ENCODE measurements around the gene ACSL1. TPM values are rescaled to one million over a fixed set of nuclear protein-coding genes. Genes with fewer than 3 reads are reported as not detected.

Gene ACSL1
- total and polyA plus RNA-seq, 9 of the 15 experiments (the other 6 are each of a cell fraction or from before 2014, with no cell fraction given), result 6.7 to 24.1 (median 15.0) TPM

- TF ChIP-seq, protein P1, sequence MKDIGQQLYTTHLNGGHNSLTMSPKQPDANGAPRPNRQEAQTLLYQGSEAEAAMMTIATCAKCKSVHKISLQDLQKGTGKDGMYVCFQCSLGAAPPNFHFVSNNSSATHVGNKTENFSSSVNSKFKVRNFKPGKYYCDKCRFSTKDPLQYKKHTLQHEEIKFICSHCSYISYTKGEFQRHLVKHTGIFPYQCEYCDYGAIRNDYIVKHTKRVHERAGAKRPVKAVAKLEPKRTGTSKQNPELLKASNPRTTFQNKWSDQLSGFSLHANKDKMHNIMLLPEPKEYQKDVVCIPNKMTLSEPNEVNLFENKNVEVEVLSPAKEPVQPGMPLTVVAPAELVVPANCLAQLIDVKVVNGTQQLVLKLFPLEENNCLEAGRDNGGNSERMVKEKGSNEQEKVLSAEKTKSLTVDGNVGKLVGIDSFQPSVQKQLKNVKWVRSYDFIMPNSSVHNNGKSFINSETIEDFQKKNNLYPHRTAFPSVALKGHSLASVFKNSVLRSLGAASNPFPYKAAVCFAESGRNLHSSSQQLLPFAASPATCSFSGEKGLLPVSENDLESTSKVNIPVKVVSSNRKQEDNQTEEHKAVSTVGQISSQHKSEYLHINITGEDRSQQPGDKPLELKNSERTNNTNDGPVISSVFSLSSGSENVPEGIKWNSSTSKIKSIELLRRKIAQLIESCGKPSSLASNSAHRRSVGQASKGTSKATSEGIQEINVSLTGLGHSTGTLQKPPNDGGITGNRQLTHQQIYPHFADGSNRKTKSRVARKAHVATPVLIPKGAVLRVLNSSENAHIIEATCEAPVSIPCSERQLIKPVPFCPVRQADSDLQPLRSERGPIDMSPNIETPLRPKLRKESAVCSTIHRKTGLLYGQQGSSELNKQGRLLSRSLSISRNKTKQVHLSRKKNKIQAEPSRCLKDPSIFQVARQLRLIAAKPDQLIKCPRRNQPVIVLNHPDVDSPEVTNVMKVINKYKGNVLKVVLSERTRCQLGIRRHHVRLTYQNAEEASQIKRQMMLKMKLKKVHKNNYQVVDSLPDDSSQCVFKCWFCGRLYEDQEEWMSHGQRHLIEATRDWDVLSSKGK (CRISPR knock-in tag; IDR thresholded peaks at IDR 0.05), result no peak
- TF ChIP-seq CTBP1 (IDR thresholded peaks at IDR 0.05; ENCODE audit: borderline replicate concordance), result 0 out of 2 replicates have a peak, but pooled peaks have one; percentile 20
- peak; percentile 82 for TF ChIP-seq HNRNPL (IDR thresholded peaks at IDR 0.05; ENCODE audit: low read depth, low read length)
- TF ChIP-seq, protein P2, sequence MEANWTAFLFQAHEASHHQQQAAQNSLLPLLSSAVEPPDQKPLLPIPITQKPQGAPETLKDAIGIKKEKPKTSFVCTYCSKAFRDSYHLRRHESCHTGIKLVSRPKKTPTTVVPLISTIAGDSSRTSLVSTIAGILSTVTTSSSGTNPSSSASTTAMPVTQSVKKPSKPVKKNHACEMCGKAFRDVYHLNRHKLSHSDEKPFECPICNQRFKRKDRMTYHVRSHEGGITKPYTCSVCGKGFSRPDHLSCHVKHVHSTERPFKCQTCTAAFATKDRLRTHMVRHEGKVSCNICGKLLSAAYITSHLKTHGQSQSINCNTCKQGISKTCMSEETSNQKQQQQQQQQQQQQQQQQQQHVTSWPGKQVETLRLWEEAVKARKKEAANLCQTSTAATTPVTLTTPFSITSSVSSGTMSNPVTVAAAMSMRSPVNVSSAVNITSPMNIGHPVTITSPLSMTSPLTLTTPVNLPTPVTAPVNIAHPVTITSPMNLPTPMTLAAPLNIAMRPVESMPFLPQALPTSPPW (CRISPR knock-in tag; IDR thresholded peaks at IDR 0.05), result peak; percentile 65
- TF ChIP-seq BACH1 (tag; IDR thresholded peaks at IDR 0.05), result no peak
- TF ChIP-seq RAD21 (CRISPR knock-in tag; conservative IDR thresholded peaks at IDR 0.05 in 1 of 2, IDR thresholded peaks at IDR 0.05 in 1 of 2), result no peak
- TF ChIP-seq CREB3L1 (IDR thresholded peaks at IDR 0.05; ENCODE audit: borderline replicate concordance, low read depth), result no peak
- TF ChIP-seq NCOR1 (IDR thresholded peaks at IDR 0.05), result no peak
- TF ChIP-seq HMG20B (CRISPR knock-in tag; IDR thresholded peaks at IDR 0.05), result no peak
- TF ChIP-seq ZFP30 (CRISPR knock-in tag; IDR thresholded peaks at IDR 0.05; ENCODE audit: borderline replicate concordance), result no peak
- TF ChIP-seq ZNF511 (CRISPR knock-in tag; IDR thresholded peaks at IDR 0.05), result no peak
- TF ChIP-seq RAD51 (IDR thresholded peaks at IDR 0.05; ENCODE audit: borderline replicate concordance, low read depth), result no peak
- TF ChIP-seq ZC3H11A (IDR thresholded peaks at IDR 0.05; ENCODE audit: low read depth, low read length), result no peak
- no peak for TF ChIP-seq ZNF311 (CRISPR knock-in tag; IDR thresholded peaks at IDR 0.05)
- no peak for TF ChIP-seq SMARCA4 (IDR thresholded peaks at IDR 0.05)
- no peak for TF ChIP-seq PCBP2 (IDR thresholded peaks at IDR 0.05; ENCODE audit: low read depth, low read length, poor library complexity, severe bottlenecking)
- TF ChIP-seq ZNF57 (CRISPR knock-in tag; IDR thresholded peaks at IDR 0.05), result no peak
- TF ChIP-seq ZNF124 (CRISPR knock-in tag; IDR thresholded peaks at IDR 0.05), result no peak
- TF ChIP-seq NFIC (IDR thresholded peaks at IDR 0.05), result 0 out of 2 replicates have a peak, but pooled peaks have one; percentile 20
- TF ChIP-seq MCM5 (IDR thresholded peaks at IDR 0.05; ENCODE audit: low read depth), result no peak
- TF ChIP-seq ZNF551 (CRISPR knock-in tag; IDR thresholded peaks at IDR 0.05), result no peak
- peak; percentile 56 to 67 for TF ChIP-seq NRF1 (conservative IDR thresholded peaks at IDR 0.05 in 1 of 2, IDR thresholded peaks at IDR 0.05 in 1 of 2)
These were observed at the start of gene ACSL1 (continued) for GRCh38 chr4:184825896-184826690.

Measured in K562 (cell line).